NB4 (cell line): ENCODE data around the gene ATAD3A.

Experiments
- DNase-seq: peaks from one replicate; pipeline ENCODE4 v3.0.0; 2010; ENCODE audit warnings: low read depth
- H3K4me3 ChIP-seq: one replicate; pipeline ENCODE4 v1.5.1; 2011; ENCODE audit warnings: mild to moderate bottlenecking, low read depth, low read length, moderate library complexity
- CTCF ChIP-seq: IDR thresholded peaks from one replicate; pipeline ENCODE4 v1.5.1; 2012; ENCODE audit warnings: low read depth, low read length
- MAX ChIP-seq: IDR thresholded peaks from 2 replicates; pipeline ENCODE4 v1.6.1; 2011; ENCODE audit warnings: low read depth, low read length
- MYC ChIP-seq: IDR thresholded peaks from 2 replicates; pipeline ENCODE4 v1.6.1; 2011; ENCODE audit warnings: low read depth, low read length
- POLR2A ChIP-seq: IDR thresholded peaks from 2 replicates; pipeline ENCODE4 v1.6.1; 2011; ENCODE audit warnings: mild to moderate bottlenecking; ENCODE audit not compliant: insufficient read length; ENCODE audit errors: extremely low read depth

ATAD3A gene

GRCh38 chr1:1573843-1574720 is 62.1 kb downstream of the ATAD3A start:
- TF ChIP-seq MAX, result peak; percentile 67; the same call in 1 of the 2 replicates
- TF ChIP-seq POLR2A, result no peak
- TF ChIP-seq CTCF, result peak; percentile 42
- TF ChIP-seq MYC, result peak; percentile 32
- peak; percentile 78 for DNase-seq
- H3K4me3 ChIP-seq, result peak overlapping the region; percentile 90

DNA sequence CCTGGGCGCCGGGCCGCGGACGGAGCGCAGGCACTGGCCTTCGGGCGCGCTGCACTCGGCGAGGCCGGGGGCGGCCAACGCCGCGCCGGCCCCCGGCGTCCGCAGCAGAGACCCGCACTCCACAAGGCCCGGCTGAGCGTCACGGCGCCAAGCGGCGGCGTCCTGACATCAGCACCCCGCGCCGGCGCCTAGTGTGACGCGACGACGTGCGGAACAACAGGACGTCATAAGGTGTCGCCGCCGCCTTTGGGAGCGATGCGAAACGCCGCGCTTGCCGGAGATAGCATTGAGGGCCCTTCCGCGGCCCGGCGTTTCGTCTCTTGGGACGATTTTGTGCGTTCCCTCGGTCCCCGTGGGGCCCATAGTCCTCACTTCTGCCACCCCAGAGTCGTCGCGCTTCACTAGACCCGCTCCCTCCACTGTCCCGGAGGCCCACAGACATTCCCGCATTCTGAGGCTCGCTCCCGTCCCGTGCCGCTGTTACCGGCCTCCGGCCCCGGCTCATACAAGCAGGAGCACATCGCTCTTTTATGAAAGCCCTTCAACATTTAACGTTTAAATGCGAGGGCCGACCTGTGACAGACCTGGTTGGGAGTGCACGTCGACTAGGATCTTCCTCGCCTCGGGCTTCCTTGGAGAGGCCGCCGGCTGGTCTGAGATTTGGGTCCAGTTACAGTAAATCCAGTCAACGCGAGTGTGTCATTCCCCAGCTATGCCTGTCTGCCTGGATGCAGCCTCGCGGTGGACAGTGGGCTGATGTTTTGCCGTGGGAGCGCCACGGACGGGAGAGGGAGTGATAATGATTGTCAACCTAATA is 63.0 kb downstream of the ATAD3A start, which contains the start of gene SSU72:
TSS of gene SSU72 (minus strand) at position 143 of the 817 bp plus-strand sequence. CDS start 306 bp downstream, outside the sequence.
- DNase-seq, result peak; percentile 94
- TF ChIP-seq MAX (no peak), POLR2A (peak; percentile 76), CTCF (no peak), MYC (no peak; the same call in 1 of the 2 replicates)
- H3K4me3 ChIP-seq, result peak within 1 kb of the TSS; percentile 90

DNA sequence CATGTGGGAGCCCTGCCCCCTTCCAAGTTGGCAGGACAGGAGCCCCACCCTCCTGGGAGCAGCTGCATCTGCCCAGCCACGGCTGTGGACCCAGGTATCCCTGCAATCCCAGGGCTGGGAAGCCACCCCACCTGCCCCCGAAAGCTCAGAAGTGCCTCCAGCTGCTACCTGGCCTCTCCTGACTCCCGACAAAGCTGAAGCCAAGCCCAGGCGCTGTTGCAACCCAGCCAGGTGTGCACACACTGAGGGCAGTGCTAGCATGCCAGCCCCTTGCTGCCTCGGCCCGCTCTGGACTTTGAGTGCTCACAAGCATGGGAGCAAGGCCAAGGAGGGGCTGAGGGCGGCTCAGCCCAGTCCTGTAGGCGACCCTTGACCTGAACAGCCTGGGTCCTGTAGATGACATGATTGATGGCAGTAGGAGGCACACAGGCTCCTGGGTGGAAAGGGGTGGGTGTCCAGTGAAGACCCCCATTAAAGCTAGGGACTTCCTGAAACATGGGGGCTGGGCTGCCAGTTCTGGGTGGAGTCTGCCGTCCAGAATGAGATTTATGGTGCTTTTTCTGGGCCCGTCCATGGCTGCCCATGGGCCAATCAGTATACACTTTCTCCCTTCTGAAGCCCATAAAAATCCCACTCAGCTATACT is 65.5 kb downstream of the ATAD3A start:
- no peak for TF ChIP-seq POLR2A
- no peak for TF ChIP-seq MYC
- DNase-seq, result no peak
- no peak overlapping the region for H3K4me3 ChIP-seq

- TF ChIP-seq MYC, result no peak
- TF ChIP-seq POLR2A, result no peak
- TF ChIP-seq CTCF, result no peak
- TF ChIP-seq MAX, result no peak
- no peak overlapping the region for H3K4me3 ChIP-seq
- DNase-seq, result no peak
Observed at GRCh38 chr1:1578371-1578940, 66.5 kb downstream of the ATAD3A start.

- no peak for DNase-seq
- TF ChIP-seq POLR2A (no peak), MYC (no peak), CTCF (no peak), MAX (no peak)
- no peak overlapping the region for H3K4me3 ChIP-seq
Observed at GRCh38 chr1:1582585-1583346, 70.8 kb downstream of the ATAD3A start.
